Astrocyte (in vitro differentiated cells and primary cell): Measurements from ENCODE around the gene SFSWAP.

Source experiments
- CTCF ChIP-seq: IDR thresholded peaks from 2 replicates; pipeline ENCODE4 v1.5.1; 2011; ENCODE audit warnings: low read depth, mild to moderate bottlenecking, inconsistent platforms, low read length, moderate library complexity; ENCODE audit not compliant: insufficient read depth
- EZH2 ChIP-seq: IDR thresholded peaks from 2 replicates; pipeline ENCODE4 v1.6.1; 2012; ENCODE audit warnings: mild to moderate bottlenecking, low read length, inconsistent platforms; ENCODE audit not compliant: insufficient read depth

- TF ChIP-seq CTCF (no peak), EZH2 (no peak)
Observed at GRCh38 chr12:131674373-131674772, 36.5 kb upstream of the SFSWAP start.
